Epithelial cell of esophagus (primary cell): Measurements from ENCODE around the gene LCE3D.
A peak's percentile ranks its signal among the peaks of the same experiment; 100 is the strongest.
"Not testable (repeated sequence)": the region's sequence is repeated elsewhere in the genome, so short reads cannot be mapped to it uniquely, and the experiment has no call there.

Experiments
- DNase-seq: peaks from one replicate; pipeline ENCODE4 v3.0.0; 2010; ENCODE audit warnings: low read depth
- H3K4me3 ChIP-seq: 2 replicates; pipeline ENCODE4 v1.5.1; 2011; ENCODE audit warnings: mild to moderate bottlenecking, low read length, control low read depth
- CTCF ChIP-seq: IDR thresholded peaks from 2 replicates; pipeline ENCODE4 v1.5.1; 2011; ENCODE audit warnings: low read depth, mild to moderate bottlenecking, low read length, control low read depth, inconsistent platforms; ENCODE audit not compliant: insufficient read depth; ENCODE audit errors: missing control alignments

LCE3D gene

GRCh38 chr1:152565115-152565514 is 15.2 kb downstream of the LCE3D start:
- no peak for DNase-seq
- TF ChIP-seq CTCF: no peak
- no peak overlapping the region for H3K4me3 ChIP-seq

- not testable (repeated sequence) for H3K4me3 ChIP-seq, DNase-seq
These were observed 32.0 kb downstream of the LCE3D start for GRCh38 chr1:152548358-152548757.

- no peak for TF ChIP-seq CTCF
- DNase-seq: no peak
- no peak overlapping the region for H3K4me3 ChIP-seq
These were observed 33.6 kb downstream of the LCE3D start for GRCh38 chr1:152546704-152547103.

DNA sequence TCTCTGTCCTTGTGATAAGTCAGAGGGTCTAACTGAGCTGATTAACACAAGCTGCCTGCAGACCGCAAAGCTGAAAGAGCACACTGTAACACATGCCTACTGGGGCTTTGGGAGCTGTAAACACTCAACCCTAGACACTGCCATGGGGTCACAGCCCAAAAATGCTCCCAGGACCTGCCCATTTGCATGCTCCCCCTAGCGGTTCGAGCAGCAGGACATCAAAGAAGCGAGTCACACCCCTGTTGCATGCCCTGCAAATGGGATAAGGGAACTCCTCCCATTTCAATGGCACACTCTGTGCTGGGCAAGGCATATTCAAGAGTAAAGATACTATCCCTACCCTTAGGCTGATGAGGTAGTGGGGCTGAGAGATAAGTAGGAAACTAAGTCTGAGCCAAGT is 36.5 kb downstream of the LCE3D start:
- peak; percentile 40 for DNase-seq
- H3K4me3 ChIP-seq: no peak overlapping the region
- TF ChIP-seq CTCF: peak; percentile 50

- no peak overlapping the region for H3K4me3 ChIP-seq
- no peak for TF ChIP-seq CTCF
- DNase-seq: no peak
These were observed 40.4 kb downstream of the LCE3D start for GRCh38 chr1:152539901-152540300.

DNA sequence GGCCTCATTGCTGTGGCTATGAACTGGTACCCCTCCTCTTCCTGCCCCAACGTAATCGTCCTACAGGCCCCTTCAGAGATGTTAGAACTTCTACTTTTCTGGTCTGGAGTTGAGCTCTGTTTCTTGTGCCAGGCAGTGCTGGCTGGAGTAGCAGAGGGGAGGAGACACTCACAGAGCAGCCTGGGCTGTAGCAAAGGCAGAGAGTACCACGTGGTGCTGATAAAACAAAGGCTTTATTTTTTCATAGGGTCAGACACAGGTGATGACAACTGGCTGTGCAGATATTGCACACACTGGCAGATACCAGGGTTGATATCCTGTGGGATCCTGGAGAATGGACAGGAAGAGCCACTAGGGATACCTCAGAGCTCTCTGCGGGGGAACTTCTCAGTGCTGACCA is 42.8 kb downstream of the LCE3D start:
- no peak for DNase-seq
- no peak for TF ChIP-seq CTCF
- no peak overlapping the region for H3K4me3 ChIP-seq

DNA sequence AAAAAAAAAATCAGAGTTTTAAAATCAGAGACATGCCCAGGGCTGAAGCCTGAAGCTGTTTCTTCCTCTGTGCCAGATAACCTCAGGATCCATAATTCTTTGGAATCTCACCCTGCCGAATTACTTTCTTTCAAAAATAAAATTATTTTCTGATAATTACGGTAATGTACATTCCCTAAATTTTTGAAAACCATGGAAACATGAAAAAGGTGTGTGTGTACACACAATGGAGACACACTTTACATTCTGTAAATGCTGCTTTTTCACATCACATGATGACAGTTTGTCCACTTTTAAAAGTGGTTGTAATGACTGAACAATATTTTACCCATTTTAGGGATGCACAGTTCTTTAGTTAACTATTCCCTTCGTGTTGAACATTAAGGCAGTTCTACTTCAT is 44.5 kb downstream of the LCE3D start:
- no peak for TF ChIP-seq CTCF
- no peak overlapping the region for H3K4me3 ChIP-seq
- DNase-seq: no peak

DNA sequence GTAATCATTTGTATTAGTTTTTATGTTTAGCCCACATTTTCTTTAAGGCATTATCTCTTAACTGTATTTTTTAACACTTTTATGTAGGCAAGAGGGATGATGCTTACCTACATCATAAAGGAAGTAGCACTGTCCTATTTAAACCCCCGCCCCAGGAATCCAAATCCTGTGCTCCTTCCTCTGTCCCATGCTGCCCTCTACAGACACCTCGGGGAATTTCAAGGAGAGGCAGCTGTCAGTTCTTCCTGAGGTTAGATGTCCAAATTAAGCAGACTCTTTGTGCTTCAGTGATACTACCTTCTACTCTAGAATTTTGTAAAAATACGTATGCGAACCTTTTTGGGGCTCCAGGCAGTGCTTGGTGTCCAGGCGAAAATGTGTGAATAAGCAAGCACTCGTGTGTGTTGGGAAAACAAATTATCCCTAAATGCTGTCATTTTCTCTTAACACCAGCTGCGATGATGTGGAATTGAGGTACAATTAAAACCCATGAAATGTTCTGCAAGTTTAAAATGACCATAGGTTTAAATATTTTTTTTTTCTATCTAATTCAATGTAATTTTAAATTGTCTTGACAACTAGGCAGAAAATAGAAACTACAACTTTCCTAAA is 46.9 kb downstream of the LCE3D start:
- H3K4me3 ChIP-seq: no peak overlapping the region
- DNase-seq: peak; percentile 77
- TF ChIP-seq CTCF: peak; percentile 98
